Osteoblast (primary cell): ENCODE measurements around the gene ENO3. TPM values are rescaled to one million over a fixed set of nuclear protein-coding genes. Genes with fewer than 3 reads are reported as not detected.
A peak's percentile ranks its signal among the peaks of the same experiment; 100 is the strongest.

Experiments
- DNase-seq: peaks from one replicate; pipeline ENCODE4 v3.0.0; 2011; ENCODE audit warnings: low spot score, mixed read lengths; ENCODE audit not compliant: insufficient read length; ENCODE audit errors: missing footprints
- H2AFZ ChIP-seq: 2 replicates; pipeline ENCODE4 v1.6.0; 2011; ENCODE audit warnings: mild to moderate bottlenecking, low read length
- H3K27ac ChIP-seq: 2 replicates; pipeline ENCODE4 v1.5.1; 2011; ENCODE audit warnings: mild to moderate bottlenecking, low read depth, low read length, moderate library complexity
- H3K27me3 ChIP-seq: 2 replicates; pipeline ENCODE4 v1.6.0; 2012; ENCODE audit warnings: mild to moderate bottlenecking, control low read depth, inconsistent platforms, low read length, moderate library complexity; ENCODE audit not compliant: insufficient read depth
- H3K36me3 ChIP-seq: 2 replicates; pipeline ENCODE4 v1.5.1; 2011; ENCODE audit warnings: mild to moderate bottlenecking, low read length, control low read depth, moderate library complexity; ENCODE audit not compliant: insufficient read depth
- H3K4me1 ChIP-seq: 2 replicates; pipeline ENCODE4 v1.5.1; 2011; ENCODE audit warnings: mild to moderate bottlenecking, low read length, control low read depth, moderate library complexity; ENCODE audit not compliant: insufficient read depth
- H3K4me2 ChIP-seq: 2 replicates; pipeline ENCODE4 v1.6.0; 2011; ENCODE audit warnings: mild to moderate bottlenecking, low read length; ENCODE audit not compliant: insufficient read depth
- H3K4me3 ChIP-seq: fragments of 200-600 bp; sonication (generic); 3 replicates; pipeline ENCODE4 v1.5.1; 2012; ENCODE audit warnings: mild to moderate bottlenecking, low read length, inconsistent platforms; ENCODE audit not compliant: insufficient read depth
- H3K79me2 ChIP-seq: 2 replicates; pipeline ENCODE4 v1.6.0; 2012; ENCODE audit warnings: mild to moderate bottlenecking, low read length, control low read depth, inconsistent platforms; ENCODE audit not compliant: insufficient read depth
- H3K9me3 ChIP-seq: 2 replicates; pipeline ENCODE4 v1.5.1; 2011; ENCODE audit warnings: low read depth, low read length, control low read depth
- H4K20me1 ChIP-seq: 2 replicates; pipeline ENCODE4 v1.6.0; 2012; ENCODE audit warnings: mild to moderate bottlenecking, low read length, control low read depth; ENCODE audit not compliant: insufficient read depth
- total RNA-seq: library from RNA; depleted of rRNA; stranded (reverse); fragments of >200 nt; gene quantifications from 2 replicates; pipeline ENCODE4 v1.2.3, GENCODE V29; 2012
- TF ChIP-seq, protein P1 (sequence below): IDR thresholded peaks from 2 replicates; pipeline ENCODE4 v1.5.1; 2011; ENCODE audit warnings: mild to moderate bottlenecking, low read depth, low read length, moderate library complexity; ENCODE audit errors: extremely low read depth

The ENO3 gene
- total RNA-seq, 1 donor: 2.9 TPM

DNA sequence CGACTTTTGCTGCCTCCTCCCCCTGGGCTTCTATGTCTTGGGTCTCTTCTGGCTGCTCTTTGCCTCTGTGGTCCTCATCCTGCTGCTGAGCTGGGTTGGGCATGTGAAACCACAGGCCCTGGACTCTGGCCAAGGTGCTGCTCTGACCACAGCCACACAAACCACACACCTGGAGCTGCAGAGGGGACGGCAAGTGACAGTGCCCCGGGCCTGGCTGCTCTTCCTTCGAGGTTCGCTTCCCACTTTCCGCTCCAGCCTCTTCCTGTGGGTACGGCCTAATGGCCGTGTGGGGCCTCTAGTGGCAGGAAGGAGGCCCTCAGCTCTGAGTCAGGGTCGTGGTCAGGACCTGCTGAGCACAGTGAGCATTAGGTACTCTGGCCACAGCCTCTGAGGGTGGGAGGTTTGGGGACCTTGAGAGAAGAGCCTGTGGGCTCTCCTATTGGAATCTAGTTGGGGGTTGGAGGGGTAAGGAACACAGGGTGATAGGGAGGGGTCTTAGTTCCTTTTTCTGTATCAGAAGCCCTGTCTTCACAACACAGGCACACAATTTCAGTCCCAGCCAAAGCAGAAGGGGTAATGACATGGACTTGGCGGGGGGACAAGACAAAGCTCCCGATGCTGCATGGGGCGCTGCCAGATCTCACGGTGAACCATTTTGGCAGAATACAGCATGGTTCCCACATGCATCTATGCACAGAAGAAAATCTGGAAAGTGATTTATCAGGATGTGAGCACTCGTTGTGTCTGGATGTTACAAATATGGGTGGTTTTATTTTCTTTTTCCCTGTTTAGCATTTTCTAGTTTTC is 16.5 kb upstream of the ENO3 start:
- Histone ChIP-seq H3K4me3 (peak overlapping the region; percentile 61), H2AFZ (peak overlapping the region; percentile 77), H3K79me2 (peaks cover 21% of the 10 kb centered on the region), H3K9me3 (no peaks in the 10 kb centered on the region), H4K20me1 (peaks cover 9% of the 10 kb centered on the region), H3K27ac (no peak overlapping the region), H3K36me3 (peaks cover 22% of the 10 kb centered on the region), H3K27me3 (no peaks in the 10 kb centered on the region), H3K4me1 (peaks cover 23% of the 10 kb centered on the region), H3K4me2 (peak overlapping the region; percentile 77)
- peak; percentile 95 for DNase-seq
- TF ChIP-seq, protein P1, sequence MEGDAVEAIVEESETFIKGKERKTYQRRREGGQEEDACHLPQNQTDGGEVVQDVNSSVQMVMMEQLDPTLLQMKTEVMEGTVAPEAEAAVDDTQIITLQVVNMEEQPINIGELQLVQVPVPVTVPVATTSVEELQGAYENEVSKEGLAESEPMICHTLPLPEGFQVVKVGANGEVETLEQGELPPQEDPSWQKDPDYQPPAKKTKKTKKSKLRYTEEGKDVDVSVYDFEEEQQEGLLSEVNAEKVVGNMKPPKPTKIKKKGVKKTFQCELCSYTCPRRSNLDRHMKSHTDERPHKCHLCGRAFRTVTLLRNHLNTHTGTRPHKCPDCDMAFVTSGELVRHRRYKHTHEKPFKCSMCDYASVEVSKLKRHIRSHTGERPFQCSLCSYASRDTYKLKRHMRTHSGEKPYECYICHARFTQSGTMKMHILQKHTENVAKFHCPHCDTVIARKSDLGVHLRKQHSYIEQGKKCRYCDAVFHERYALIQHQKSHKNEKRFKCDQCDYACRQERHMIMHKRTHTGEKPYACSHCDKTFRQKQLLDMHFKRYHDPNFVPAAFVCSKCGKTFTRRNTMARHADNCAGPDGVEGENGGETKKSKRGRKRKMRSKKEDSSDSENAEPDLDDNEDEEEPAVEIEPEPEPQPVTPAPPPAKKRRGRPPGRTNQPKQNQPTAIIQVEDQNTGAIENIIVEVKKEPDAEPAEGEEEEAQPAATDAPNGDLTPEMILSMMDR: peak; percentile 46

DNA sequence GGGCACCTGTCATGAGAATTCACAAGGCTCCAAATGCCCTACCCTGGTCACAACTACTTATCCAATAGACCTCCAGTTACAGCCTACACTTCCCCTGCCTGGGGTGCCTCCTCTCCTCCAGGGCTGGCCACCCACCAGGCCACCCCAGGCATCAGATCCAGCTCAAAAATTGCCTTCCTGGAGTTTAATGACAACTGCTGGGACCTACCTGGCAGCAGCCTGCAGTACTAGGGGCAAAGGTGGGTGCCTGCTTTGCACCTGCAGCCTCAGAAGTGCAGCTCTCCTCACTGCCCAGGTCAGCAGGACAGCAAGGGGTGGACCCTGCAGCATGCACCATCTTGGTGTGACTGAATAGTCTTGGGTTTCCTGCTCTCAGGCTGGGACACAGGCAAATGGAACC is 15.3 kb upstream of the ENO3 start:
- DNase-seq: no peak
- Histone ChIP-seq H3K27ac (no peak overlapping the region), H3K4me2 (no peak overlapping the region), H3K27me3 (no peaks in the 10 kb centered on the region), H3K36me3 (peaks cover 22% of the 10 kb centered on the region), H2AFZ (no peak overlapping the region), H3K9me3 (no peaks in the 10 kb centered on the region), H3K4me1 (peaks cover 23% of the 10 kb centered on the region), H3K79me2 (peaks cover 25% of the 10 kb centered on the region), H3K4me3 (no peak overlapping the region), H4K20me1 (peaks cover 9% of the 10 kb centered on the region)
- TF ChIP-seq, protein P1: no peak

DNA sequence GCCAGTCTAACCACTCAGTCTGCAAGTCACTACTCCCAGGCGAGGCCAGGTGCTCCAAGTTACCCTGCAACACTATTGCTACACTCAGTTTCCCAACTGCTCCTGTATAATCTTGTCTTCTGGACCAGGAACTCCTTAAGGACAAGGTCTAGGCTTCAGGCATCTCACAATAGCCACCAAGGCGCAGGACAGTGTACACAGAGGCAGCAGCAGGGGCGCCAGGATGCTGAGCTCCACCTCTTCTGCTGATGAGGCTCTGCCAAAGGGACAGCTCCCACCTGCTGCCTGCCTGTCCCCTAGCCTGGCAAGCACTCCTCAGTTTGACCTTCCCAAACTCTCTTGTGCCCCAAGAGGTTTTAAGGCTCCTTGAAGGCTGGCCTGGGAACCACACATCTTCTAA is 14.5 kb upstream of the ENO3 start:
- DNase-seq: peak; percentile 50
- Histone ChIP-seq H4K20me1 (peaks cover 9% of the 10 kb centered on the region), H3K79me2 (peaks cover 33% of the 10 kb centered on the region), H3K4me3 (no peak overlapping the region), H3K27ac (no peak overlapping the region), H3K9me3 (no peaks in the 10 kb centered on the region), H2AFZ (no peak overlapping the region), H3K27me3 (no peaks in the 10 kb centered on the region), H3K4me1 (peaks cover 29% of the 10 kb centered on the region), H3K4me2 (no peak overlapping the region), H3K36me3 (peaks cover 22% of the 10 kb centered on the region)
- TF ChIP-seq, protein P1: no peak

DNA sequence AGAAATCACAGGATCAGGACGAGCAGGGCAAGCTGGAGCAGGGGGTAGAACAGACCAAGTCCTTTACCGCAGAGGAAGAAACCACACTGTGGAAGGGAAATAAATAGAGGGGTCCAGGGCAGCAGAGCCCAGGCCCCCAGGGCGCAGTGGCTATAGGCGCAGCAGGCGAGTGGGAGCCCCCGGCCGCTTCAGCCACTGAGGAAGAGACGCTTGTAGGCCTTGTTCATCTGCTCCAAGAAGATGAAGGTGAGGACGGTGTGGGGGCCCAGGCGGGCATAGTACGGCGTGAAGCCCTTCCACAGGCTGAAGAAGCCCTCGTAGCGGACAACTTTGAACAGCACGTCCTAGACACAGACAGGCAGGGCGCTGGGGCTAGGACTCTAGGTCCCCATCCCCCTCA is 13.4 kb upstream of the ENO3 start:
- Histone ChIP-seq H4K20me1 (peaks cover 16% of the 10 kb centered on the region), H3K27ac (no peak overlapping the region), H3K79me2 (peaks cover 44% of the 10 kb centered on the region), H3K4me1 (peaks cover 36% of the 10 kb centered on the region), H3K9me3 (no peaks in the 10 kb centered on the region), H3K36me3 (peaks cover 30% of the 10 kb centered on the region), H3K4me2 (no peak overlapping the region), H3K27me3 (no peaks in the 10 kb centered on the region), H3K4me3 (no peak overlapping the region), H2AFZ (no peak overlapping the region)
- TF ChIP-seq, protein P1: no peak
- peak; percentile 32 for DNase-seq
